Neural progenitor cell (in vitro differentiated cells): ENCODE results near the gene FBXW7.

Source experiments
- EZH2phosphoT487 ChIP-seq: fragments of 200-600 bp; sonication (generic); IDR thresholded peaks from 2 replicates; pipeline ENCODE4 v1.6.1; 2017; ENCODE audit warnings: antibody characterized with exemption
- TF ChIP-seq, protein P1 (sequence below): fragments of 200-600 bp; sonication (generic); IDR thresholded peaks from 2 replicates; pipeline ENCODE4 v1.5.1; 2017; ENCODE audit warnings: antibody characterized with exemption, mild to moderate bottlenecking

DNA sequence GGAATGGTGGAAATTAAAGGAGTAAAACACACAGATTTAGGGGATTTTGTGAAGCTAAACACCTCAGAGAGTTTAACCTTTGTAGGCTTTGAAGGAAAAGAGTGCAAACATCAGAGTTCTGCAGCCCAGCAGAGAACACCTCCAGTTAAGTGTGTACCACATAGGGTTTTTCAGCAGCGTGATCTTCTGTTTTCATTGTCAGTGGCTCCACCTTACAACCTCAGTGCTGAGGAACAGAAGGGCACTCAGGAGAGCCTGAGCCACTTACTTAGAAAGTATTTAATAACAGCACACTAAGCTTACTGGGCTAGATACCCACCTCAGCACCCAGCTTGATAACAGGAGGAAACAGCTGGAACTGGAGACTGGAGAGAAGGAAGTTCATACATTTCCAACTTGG lies 2.0 kb upstream of the FBXW7 start:
- no peak for TF ChIP-seq EZH2phosphoT487
- TF ChIP-seq, protein P1, sequence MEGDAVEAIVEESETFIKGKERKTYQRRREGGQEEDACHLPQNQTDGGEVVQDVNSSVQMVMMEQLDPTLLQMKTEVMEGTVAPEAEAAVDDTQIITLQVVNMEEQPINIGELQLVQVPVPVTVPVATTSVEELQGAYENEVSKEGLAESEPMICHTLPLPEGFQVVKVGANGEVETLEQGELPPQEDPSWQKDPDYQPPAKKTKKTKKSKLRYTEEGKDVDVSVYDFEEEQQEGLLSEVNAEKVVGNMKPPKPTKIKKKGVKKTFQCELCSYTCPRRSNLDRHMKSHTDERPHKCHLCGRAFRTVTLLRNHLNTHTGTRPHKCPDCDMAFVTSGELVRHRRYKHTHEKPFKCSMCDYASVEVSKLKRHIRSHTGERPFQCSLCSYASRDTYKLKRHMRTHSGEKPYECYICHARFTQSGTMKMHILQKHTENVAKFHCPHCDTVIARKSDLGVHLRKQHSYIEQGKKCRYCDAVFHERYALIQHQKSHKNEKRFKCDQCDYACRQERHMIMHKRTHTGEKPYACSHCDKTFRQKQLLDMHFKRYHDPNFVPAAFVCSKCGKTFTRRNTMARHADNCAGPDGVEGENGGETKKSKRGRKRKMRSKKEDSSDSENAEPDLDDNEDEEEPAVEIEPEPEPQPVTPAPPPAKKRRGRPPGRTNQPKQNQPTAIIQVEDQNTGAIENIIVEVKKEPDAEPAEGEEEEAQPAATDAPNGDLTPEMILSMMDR = no peak
